IMR-90 (cell line): ENCODE results near the gene CRYM. TPM values are rescaled to one million over a fixed set of nuclear protein-coding genes. Genes with fewer than 3 reads are reported as not detected.

Experiments used
- ATAC-seq: fragments of 200-7000 bp; cut with Tn5 transposase; 2 replicates; pipeline ENCODE4 v1.9.1; 2020; ENCODE audit warnings: low read depth, mild to moderate bottlenecking, moderate library complexity
- BruUV-seq: library from RNA; stranded (reverse); fragments of 400-500 nt; replicated peaks from 2 replicates; lab custom pipeline; 2021; lab: Mats Ljungman, UMichigan
- CTCF ChIA-PET: fragments of 300-600 bp; formaldehyde crosslinking; extraction: SDS; loops from one replicate; lab custom pipeline; 2021; ENCODE audit warnings: antibody characterized with exemption; lab: Yijun Ruan, JAX
- POLR2A ChIA-PET: fragments of 300-600 bp; sonication (Branson Sonifier 250); formaldehyde crosslinking; loops from one replicate; lab custom pipeline; 2022; ENCODE audit warnings: antibody characterized with exemption; ENCODE audit not compliant: unreplicated experiment; lab: Charles Lee
- DNase-seq: peaks from one replicate; pipeline ENCODE4 v3.0.0; 2013
- H2AFZ ChIP-seq: replicated peaks from 2 replicates; pipeline ENCODE3; 2013; ENCODE audit warnings: low read length, mild to moderate bottlenecking; ENCODE audit not compliant: poor library complexity
- H2AK5ac ChIP-seq: 2 replicates; pipeline ENCODE4 v1.6.1; 2013; ENCODE audit warnings: low read depth, low read length, inconsistent platforms
- H2AK9ac ChIP-seq: replicated peaks from 2 replicates; pipeline ENCODE3; 2013; ENCODE audit warnings: mild to moderate bottlenecking, low read depth, low read length, moderate library complexity; ENCODE audit not compliant: poor library complexity
- H2BK120ac ChIP-seq: 2 replicates; pipeline ENCODE4 v1.6.1; 2013; ENCODE audit warnings: low read depth, low read length, inconsistent platforms
- H2BK15ac ChIP-seq: 3 replicates; pipeline ENCODE4 v1.6.1; 2013; ENCODE audit warnings: low read depth, low read length, inconsistent platforms
- H2BK20ac ChIP-seq: 2 replicates; pipeline ENCODE4 v1.6.1; 2013; ENCODE audit warnings: low read depth, mild to moderate bottlenecking, inconsistent platforms, low read length, moderate library complexity
- H2BK5ac ChIP-seq: 2 replicates; pipeline ENCODE4 v1.6.1; 2013; ENCODE audit warnings: mild to moderate bottlenecking, low read depth, low read length, inconsistent platforms; ENCODE audit not compliant: poor library complexity, severe bottlenecking
- H3K14ac ChIP-seq: replicated peaks from 2 replicates; pipeline ENCODE4 v1.6.1; 2013; ENCODE audit warnings: low read depth, low read length, inconsistent platforms
- H3K18ac ChIP-seq: 2 replicates; pipeline ENCODE4 v1.6.1; 2013; ENCODE audit warnings: low read depth, low read length, control low read depth
- H3K23ac ChIP-seq: 2 replicates; pipeline ENCODE4 v1.6.1; 2013; ENCODE audit warnings: low read depth, low read length, inconsistent platforms
- H3K27ac ChIP-seq: 2 replicates; pipeline ENCODE4 v1.5.1; 2013; ENCODE audit warnings: mild to moderate bottlenecking, control low read depth, low read length; ENCODE audit not compliant: insufficient read depth
- H3K27me3 ChIP-seq: 2 replicates; pipeline ENCODE4 v1.6.1; 2013; ENCODE audit warnings: low read length; ENCODE audit not compliant: control insufficient read depth, insufficient read depth
- H3K36me3 ChIP-seq: 2 replicates; pipeline ENCODE4 v1.6.1; 2013; ENCODE audit warnings: low read length, mixed read lengths; ENCODE audit not compliant: control insufficient read depth, insufficient read depth
- H3K4ac ChIP-seq: 2 replicates; pipeline ENCODE4 v1.6.1; 2013; ENCODE audit warnings: low read depth, low read length, inconsistent platforms
- H3K4me1 ChIP-seq: 2 replicates; pipeline ENCODE4 v1.6.1; 2013; ENCODE audit warnings: low read length, mixed read lengths; ENCODE audit not compliant: control insufficient read depth, insufficient read depth
- H3K4me2 ChIP-seq: 2 replicates; pipeline ENCODE4 v1.6.1; 2013; ENCODE audit warnings: low read depth, mild to moderate bottlenecking, control low read depth, low read length, moderate library complexity
- H3K4me3 ChIP-seq: 2 replicates; pipeline ENCODE4 v1.5.1; 2013; ENCODE audit warnings: low read depth, mild to moderate bottlenecking, control low read depth, low read length, moderate library complexity; ENCODE audit not compliant: insufficient read depth
- H3K56ac ChIP-seq: 2 replicates; pipeline ENCODE4 v1.6.1; 2013; ENCODE audit warnings: low read length, inconsistent platforms; ENCODE audit not compliant: insufficient read depth; ENCODE audit errors: extremely low read depth
- H3K79me1 ChIP-seq, 2 experiments: 2 replicates each; pipeline ENCODE4 v1.6.1; 2013; ENCODE audit warnings: low read length in 2 of 2, inconsistent platforms in 1 of 2, low read depth in 1 of 2
- H3K9ac ChIP-seq: 2 replicates; pipeline ENCODE4 v1.6.1; 2013; ENCODE audit warnings: low read depth, low read length, control low read depth
- H3K9me1 ChIP-seq: 2 replicates; pipeline ENCODE4 v1.6.1; 2013; ENCODE audit warnings: low read length, inconsistent platforms; ENCODE audit not compliant: insufficient read depth
- H3K9me3 ChIP-seq: 2 replicates; pipeline ENCODE4 v1.6.1; 2013; ENCODE audit warnings: low read length; ENCODE audit not compliant: control insufficient read depth, insufficient read depth
- H4K20me1 ChIP-seq: 2 replicates; pipeline ENCODE4 v1.6.1; 2013; ENCODE audit warnings: low read length, inconsistent platforms; ENCODE audit not compliant: insufficient read depth
- H4K5ac ChIP-seq: 2 replicates; pipeline ENCODE4 v1.6.1; 2013; ENCODE audit warnings: mild to moderate bottlenecking, low read depth, low read length, control low read depth
- H4K8ac ChIP-seq, 2 experiments: 2 replicates each; pipeline ENCODE4 v1.6.1; 2013; ENCODE audit warnings: low read depth in 2 of 2, low read length in 2 of 2, control low read depth in 1 of 2, inconsistent platforms in 1 of 2
- H4K91ac ChIP-seq: 2 replicates; pipeline ENCODE4 v1.6.1; 2013; ENCODE audit warnings: low read depth, low read length, inconsistent platforms; ENCODE audit not compliant: insufficient read depth
- CHD1 ChIP-seq: IDR thresholded peaks from 2 replicates; pipeline ENCODE4 v1.6.1; 2012; ENCODE audit warnings: low read depth, low read length, improper control_type of control experiment
- CTCF ChIP-seq: conservative IDR thresholded peaks from 2 replicates; pipeline ENCODE4 v1.5.1; 2012; ENCODE audit warnings: mild to moderate bottlenecking, low read depth, low read length, improper control_type of control experiment
- RAD21 ChIP-seq: IDR thresholded peaks from 2 replicates; pipeline ENCODE4 v1.6.1; 2012; ENCODE audit warnings: low read length, improper control_type of control experiment
- SMC3 ChIP-seq: fragments of 150-350 bp; IDR thresholded peaks from 2 replicates; pipeline ENCODE4 v1.6.1; 2016; ENCODE audit warnings: low read depth, mild to moderate bottlenecking, antibody characterized with exemption, low read length, moderate library complexity
- WGBS, 2 experiments: methylation state at CpG; one replicate each; pipeline versions ENCODE4 v1.1.5 to v1.1.7; 2013; ENCODE audit warnings: missing lambda C conversion rate in 2 of 2; ENCODE audit not compliant: insufficient read length in 1 of 2; ENCODE audit errors: extremely low coverage in 2 of 2; 5-methylcytosine and 5-hydroxymethylcytosine counted together
- dilution Hi-C: fragments of 300-500 bp; cut with HindIII; formaldehyde crosslinking; loops from one replicate; pipeline ENCODE4 v1.14.3; 2018; ENCODE audit warnings: low sequenced_read_pairs; ENCODE audit not compliant: unreplicated experiment
- in situ Hi-C: fragments of 300-500 bp; cut with MboI; formaldehyde crosslinking; loops from 3 replicates; pipeline ENCODE4 v1.14.3; 2019; ENCODE audit warnings: low sequenced_read_pairs, inconsistent platforms, mixed read lengths
- intact Hi-C: fragments of 100-400 bp; cut with micrococcal nuclease; formaldehyde crosslinking; loops from 2 replicates; pipeline ENCODE4 v1.10.0; 2022
- polyA plus RNA-seq, 3 experiments: library from polyadenylated mRNA; depleted of rRNA; stranded (reverse); fragments of >200 nt; gene quantifications; 2 replicates each; pipeline ENCODE4 v1.2.3, GENCODE V29; 2012; ENCODE audit warnings: low replicate concordance in 1 of 3
- total RNA-seq: library from RNA; depleted of rRNA; stranded (reverse); fragments of >200 nt; gene quantifications from 2 replicates; pipeline ENCODE4 v1.2.3, GENCODE V29; 2012

Gene CRYM
- total and polyA plus RNA-seq, 2 of the 4 experiments (the other 2 are of a cell fraction): not detected

DNA sequence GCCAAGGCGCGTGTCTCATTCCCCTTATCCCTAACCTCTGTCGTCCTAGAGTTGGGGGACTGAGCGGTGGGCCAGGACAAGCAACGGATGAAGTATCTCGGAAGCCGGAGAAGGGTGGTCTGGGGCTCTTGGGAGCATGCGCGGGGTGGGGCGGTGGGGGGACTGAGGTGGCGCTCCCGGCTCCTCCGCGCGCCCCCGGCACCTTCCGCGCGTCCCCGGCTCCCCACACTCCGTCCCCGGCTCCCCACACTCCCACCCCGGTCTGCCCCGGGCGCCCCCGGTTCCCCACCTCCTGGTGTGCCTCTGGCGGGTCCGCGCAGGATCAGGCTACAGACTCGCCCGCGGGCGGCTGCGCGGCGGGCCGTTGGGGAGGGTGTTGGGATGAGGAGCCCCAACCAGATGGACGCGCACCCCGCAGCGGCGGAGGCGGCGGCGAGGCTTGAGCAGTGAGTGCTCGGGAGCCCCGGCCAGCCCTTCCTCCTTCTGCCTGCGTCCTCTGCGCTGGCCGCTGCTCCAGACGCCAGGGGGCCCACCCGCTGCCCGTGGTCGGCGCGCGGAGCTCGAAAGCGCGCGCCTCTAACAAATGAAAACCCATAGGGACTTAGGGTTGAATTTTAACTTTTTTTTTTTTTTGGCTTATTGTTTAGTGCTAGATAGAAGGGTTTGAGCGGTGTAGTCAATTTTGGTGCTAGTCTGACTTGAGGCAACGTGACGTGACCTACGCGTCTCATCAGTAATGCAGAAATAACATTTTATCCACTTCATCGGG is 5.6 kb upstream of the CRYM start:
- CTCF ChIA-PET: interaction anchor here (0.6 kb wide), 1 partner anchor 270 kb away, joined by 3 read pairs; no protein-coding TSS in a partner anchor
- H3K79me1 ChIP-seq: no peaks in the 10 kb centered on the region
- no peaks in the 10 kb centered on the region for H3K9me1 ChIP-seq
- BruUV-seq: no TSS peak
- no peak overlapping the region for H2AK5ac ChIP-seq
- POLR2A ChIA-PET: interaction anchor here (0.7 kb wide), 1 partner anchor 13 kb away, joined by 5 read pairs; no protein-coding TSS in a partner anchor
- H3K4me2 ChIP-seq: peak overlapping the region; percentile 82
- ATAC-seq: peak; percentile 98
- no peak overlapping the region for H3K4ac ChIP-seq
- peak overlapping the region; percentile 83 for H2AFZ ChIP-seq
- peak overlapping the region; percentile 29 for H3K4me3 ChIP-seq
- no peak overlapping the region for H3K14ac ChIP-seq
- H2BK15ac ChIP-seq: no peak overlapping the region
- no peak overlapping the region; the same call in 1 of the 2 replicates for H3K9ac ChIP-seq
- no peaks in the 10 kb centered on the region for H3K4me1 ChIP-seq
- H2BK5ac ChIP-seq: no peak overlapping the region
- no peak overlapping the region for H4K8ac ChIP-seq
- H3K56ac ChIP-seq: no peak overlapping the region
- no peak overlapping the region for H3K27ac ChIP-seq
- H2BK120ac ChIP-seq: no peak overlapping the region; the same call in 1 of the 2 replicates
- H2BK20ac ChIP-seq: no peak overlapping the region
- no peak overlapping the region for H3K18ac ChIP-seq
- H4K91ac ChIP-seq: no peak overlapping the region
- dilution Hi-C loops (no loop called here), intact Hi-C loops (loop anchor here (5.0 to 10.0 kb wide), 2 partner anchors 126 to 1411 kb away; partner anchors contain the start of gene LDAF1), in situ Hi-C loops (no loop called here)
- no CpG with 5 or more reads among the region's 67 CpGs for WGBS, 2 experiments
- H3K9me3 ChIP-seq: no peaks in the 10 kb centered on the region
- no peak overlapping the region for H2AK9ac ChIP-seq
- DNase-seq: peak; percentile 25
- H3K27me3 ChIP-seq: peaks cover 49% of the 10 kb centered on the region
- H4K5ac ChIP-seq: no peak overlapping the region
- H3K36me3 ChIP-seq: no peaks in the 10 kb centered on the region
- H3K23ac ChIP-seq: no peak overlapping the region
- TF ChIP-seq CHD1 (no peak), CTCF (peak; percentile 39), SMC3 (peak; percentile 30; the same call in 1 of the 2 replicates), RAD21 (peak; percentile 19; the same call in 1 of the 2 replicates)
- no peaks in the 10 kb centered on the region for H4K20me1 ChIP-seq
